NCI-H774 (cell line): Measurements from ENCODE around the gene NCOA7.

ENCODE experiments used
- DNase-seq: peaks from one replicate; lab custom pipeline; 2025; lab: John Stamatoyannopoulos, UW

The NCOA7 gene

DNA sequence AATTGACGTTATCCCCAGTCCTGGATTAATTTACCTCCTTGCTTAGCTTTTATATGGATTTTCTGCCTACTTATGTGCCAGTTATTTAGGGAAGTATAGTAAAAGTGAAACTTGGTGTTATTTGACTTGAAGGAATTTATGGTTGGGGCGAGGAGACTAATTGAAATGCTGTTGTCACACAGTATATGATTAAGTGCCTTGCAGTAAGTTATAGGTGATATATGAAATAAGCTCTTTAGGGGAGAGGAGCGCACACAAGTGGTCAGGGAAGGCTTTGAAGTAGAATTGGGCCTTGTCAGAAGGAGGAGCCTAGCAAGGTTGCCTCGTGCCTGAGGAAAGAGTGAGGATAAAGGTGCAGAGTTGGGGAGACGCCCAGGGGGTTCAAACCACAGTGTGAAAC lies 20.5 kb downstream of the NCOA7 start:
- no peak for DNase-seq

DNA sequence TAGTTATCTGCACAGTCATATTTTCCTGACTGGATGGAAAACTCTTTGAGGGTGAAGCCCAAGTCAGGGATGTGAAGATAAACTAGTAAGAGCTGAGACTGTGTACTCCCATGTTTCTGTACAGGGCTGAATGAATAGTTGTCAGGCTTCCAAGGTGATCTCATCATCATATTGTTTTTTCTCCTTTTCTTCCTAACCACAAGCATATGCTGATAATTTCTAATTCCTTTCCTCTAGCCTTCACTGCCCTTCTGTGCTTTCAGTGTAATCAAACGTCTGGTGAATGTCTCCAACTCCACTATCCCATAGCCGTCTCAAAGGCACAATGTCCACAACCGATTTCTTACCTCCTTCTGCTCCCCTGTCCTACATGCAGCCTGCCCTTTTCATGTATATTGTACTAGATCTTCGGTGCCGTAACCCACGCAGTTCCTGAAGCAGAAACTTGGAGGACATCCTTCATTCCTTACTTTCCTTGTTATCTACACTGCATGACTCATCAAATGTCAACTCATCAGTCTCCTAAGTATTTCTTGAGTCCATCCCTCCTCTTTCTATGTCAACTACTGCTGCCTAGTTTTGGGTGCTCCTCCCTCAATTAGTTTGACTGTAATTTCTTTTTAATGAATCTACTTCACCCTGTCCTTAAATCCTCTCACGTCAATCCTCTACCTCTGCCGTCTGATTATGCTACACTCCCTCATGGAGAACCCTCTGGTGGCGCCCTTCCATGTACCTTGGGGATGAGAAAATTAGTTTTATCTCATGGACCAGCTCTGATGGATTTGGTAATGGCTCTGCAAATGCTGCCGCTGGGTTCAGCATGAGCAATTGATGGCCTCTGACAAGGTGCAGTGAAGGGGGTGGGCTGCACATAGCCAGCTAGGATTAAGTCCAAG lies 21.9 kb downstream of the NCOA7 start:
- DNase-seq = no peak

DNA sequence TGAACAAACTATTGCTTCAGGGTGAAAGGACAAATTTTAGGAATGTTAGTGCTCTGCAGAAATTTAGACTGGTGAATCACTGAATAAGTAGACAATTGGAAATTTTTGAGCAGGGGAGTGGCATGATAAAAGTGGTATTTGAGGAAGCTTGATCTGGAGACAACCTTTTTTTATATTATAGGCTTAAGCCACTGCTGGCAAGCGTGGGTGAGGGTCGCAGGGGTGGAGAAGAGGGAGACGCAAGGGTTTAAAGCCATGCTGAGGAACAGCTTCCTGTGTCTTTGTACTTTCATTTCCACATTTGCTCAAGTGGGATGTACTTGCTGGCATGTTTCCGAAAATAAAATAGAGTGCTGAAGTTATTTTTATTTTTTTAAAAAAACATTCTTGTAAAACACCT lies 23.7 kb downstream of the NCOA7 start:
- no peak for DNase-seq

DNA sequence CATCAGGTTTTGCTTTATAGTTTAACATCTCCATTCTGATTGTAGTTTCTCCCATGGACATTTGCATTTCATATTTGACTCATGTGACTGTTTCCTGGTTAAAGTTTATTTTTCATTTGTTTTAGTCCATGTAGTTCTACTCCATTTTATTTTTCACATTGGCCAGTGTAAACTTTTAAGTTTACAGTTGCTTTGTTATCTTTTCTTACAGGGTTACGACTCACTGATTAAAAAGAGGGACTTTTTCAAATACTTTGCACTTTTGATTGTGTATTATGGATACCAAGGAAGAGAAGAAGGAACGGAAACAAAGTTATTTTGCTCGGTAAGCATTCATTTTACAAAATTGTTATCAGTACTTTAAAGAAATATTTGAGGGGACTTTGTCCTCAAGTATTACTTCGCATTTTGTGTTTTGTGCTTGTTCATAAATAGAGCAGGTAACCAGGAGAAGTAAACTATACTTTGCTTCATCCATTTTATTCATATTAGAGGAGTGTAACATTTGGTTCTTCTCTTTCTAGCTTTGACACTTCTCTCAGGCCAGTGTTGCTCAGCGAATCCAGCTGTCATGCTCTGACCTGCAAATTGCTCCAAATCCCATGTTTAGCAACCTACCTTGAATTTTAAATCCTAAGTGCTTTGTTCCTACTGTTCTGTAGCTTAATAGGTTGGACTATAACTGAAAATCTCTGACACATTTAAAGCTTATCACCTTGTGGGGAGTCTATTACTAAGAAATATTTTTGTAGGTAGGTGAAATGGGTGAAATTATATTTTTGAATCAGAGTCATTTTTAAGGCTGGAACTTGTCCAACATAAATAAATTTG lies 24.5 kb downstream of the NCOA7 start:
- DNase-seq = no peak

DNA sequence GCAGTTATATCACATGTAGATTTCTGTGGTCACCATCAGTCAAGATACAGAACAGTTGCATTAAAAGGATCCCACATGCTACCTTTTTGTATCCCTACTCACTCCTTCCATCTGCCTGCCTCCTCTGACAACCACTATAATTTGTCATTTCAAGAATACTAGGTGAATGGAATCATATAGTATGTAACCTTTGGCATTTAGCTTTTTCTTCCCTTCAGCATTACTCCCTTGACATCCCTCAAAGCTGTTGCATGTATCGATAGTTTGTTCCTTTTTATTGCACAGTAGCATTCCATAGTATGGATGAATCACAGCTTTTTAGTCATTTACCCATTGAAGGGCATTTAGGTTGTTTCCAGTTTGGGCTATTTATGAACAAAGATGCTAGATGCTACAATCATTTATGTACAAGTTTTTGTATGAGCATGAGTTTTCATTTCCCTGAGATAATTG lies 26.1 kb downstream of the NCOA7 start:
- DNase-seq = no peak

- no peak for DNase-seq
Observed at GRCh38 chr6:125818225-125818657, 27.5 kb downstream of the NCOA7 start.

DNA sequence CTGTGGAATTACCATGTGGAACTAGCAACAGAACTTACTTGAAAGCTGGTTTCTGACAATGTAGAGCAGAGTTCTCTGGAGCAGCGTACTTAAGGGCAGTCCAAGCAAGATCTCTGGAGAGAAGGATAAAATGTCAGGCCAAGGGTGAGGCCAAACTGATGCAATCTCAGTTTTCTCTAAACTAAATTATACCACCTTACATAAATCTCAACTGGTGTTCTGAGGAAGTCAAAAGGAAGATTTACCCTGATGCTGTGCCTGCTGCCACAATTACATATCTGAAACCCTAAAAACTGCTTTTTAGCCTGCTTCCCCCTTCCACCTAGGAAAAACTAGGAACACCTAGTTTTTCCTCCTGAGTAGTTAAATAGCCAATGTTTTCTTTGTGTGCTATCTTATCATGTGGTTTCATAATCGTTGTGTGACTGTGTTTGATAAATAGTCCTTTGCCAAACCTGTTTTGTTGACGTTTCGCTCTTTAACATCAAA lies 28.1 kb downstream of the NCOA7 start:
- DNase-seq = no peak

DNA sequence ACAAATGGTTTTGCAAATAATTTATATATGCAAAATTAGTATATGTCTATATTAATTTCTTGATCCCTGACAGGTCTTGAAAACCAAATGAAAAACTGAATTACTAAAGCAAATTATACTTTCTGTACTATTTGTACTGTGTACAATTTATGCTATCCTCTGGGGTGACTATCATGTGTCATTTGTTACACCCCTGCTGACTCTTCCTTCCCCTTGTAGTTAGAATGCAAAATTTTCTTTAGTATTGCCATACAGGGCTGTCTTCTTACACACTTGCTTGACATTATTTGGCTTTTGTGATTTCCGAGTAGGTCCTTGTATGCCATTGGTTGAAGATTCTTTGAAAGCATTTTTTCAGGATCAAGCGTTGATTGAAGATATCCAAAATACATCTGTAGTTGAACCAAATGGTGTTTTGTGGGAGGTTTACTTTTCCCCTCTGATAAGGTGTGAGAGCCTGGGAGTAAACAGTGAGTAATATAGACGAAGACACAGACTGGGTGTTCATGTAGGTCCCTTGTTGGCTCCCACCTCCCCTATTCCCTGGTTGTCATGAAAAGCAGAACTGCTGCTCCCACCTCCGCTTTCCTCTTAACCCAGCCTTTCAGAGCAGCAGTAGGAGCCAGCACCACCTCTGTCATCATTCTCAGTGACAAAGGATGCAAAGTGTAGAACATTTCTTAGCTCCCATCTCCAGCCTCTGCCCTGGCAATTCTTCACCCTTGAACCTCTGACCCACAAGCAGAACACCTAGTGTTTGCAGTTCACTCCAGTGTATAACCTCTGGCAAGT lies 29.0 kb downstream of the NCOA7 start:
- DNase-seq = no peak

GRCh38 chr6:125821825-125822281 lies 31.1 kb downstream of the NCOA7 start:
- DNase-seq = no peak

GRCh38 chr6:125823180-125823579 lies 32.4 kb downstream of the NCOA7 start:
- no peak for DNase-seq

GRCh38 chr6:125824946-125825771 lies 34.4 kb downstream of the NCOA7 start:
- no peak for DNase-seq

DNA sequence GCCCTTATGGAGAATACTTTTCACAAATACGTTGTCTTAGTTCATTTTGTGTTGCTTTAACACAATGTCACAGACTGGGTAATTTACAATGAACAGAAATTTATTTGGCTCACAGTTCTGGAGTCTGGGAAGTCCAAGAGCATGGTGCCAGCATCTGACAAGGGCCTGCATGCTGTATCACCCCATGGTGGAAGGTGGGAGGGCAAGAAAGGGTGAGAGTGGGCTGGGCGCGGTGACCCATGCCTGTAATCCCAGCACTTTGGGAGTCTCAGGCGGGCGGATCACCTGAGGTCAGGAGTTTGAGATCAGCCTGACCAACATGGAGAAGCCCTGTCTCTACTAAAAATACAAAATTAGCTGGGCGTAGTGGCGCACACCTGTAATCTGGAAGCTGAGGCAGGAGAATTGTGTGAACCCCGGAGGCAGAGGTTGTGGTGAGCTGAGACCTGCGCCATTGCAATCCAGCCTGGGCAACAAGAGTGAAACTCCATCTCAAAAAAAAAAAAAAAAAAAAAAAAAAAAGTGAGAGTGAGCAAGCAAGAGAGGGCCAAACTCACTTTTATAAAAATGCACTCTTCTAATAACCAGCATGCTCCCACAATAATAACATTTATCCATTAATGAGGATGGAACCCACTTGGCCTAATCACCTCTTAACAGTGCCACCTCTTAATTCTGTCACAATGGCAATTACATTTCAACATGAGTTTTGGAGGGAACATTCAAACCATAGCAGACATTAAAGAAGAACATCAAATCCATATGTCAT lies 36.1 kb downstream of the NCOA7 start:
- DNase-seq = no peak

GRCh38 chr6:125827788-125828320 lies 37.1 kb downstream of the NCOA7 start:
- no peak for DNase-seq

GRCh38 chr6:125828476-125829039 lies 37.8 kb downstream of the NCOA7 start:
- DNase-seq = no peak

DNA sequence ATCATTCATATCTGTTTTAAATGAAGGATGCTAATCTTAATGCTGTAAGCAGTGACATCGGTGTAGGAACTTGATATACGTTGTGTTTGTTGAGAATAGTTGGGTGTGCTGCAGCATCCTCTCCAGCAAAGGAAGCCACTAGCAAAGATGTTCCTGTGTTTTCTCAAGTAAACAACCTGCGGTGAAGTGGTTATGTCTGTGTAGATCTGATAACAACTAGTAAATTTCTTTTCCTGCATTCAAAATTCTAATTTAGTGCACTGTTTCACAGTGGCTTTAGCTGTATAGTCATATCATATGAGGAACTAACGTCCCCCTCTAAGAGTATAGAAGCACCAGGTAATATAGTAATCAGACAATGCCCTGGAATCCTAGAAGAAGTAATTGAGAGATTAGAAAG lies 38.7 kb downstream of the NCOA7 start:
- no peak for DNase-seq

- DNase-seq = no peak
Observed at GRCh38 chr6:125831659-125832058, 40.9 kb downstream of the NCOA7 start.

GRCh38 chr6:125832391-125833117 lies 41.8 kb downstream of the NCOA7 start:
- DNase-seq = no peak

DNA sequence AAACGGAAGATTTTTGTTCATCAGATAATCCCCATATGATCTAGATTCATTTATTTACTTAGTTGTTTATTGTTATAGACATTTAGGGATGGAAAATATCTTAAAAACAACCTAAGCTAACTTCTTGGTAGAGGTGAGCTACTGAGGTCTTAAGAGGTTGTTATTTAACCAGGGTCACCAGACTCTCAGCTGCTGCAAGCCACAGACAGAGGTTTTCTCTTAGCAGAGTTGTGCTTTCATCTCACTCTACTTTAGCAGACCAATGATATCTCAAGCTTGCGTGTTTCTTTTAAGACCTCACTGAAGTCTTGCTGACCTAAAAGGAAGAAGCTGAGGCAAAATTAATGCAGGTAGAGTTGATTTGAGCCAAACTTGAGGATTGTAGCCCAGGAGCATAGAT lies 43.6 kb downstream of the NCOA7 start:
- DNase-seq = no peak

DNA sequence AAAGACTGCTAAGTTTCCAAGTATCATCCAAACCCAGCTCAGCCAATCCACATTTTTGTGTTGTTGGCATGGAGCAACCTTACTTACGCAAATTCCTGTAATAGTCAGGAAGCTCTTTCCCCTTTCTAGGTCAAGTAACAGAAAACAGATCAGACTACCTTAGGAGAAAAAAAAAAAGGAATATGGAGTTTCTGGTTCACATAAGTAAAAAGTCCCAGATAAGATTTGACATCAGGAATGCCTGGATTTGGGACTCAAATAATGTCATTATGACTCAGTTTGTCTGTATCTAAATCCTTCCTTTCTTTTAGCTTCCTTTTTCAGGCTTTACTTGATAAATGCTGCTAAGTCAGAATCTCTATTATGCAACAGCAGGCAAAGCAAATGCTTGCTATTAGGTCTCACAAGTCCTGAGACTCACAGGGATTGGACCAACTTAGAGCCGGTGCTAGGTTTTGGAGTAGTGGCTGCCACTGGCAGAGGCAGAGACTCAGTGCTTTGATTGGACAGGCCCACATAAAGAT lies 44.5 kb downstream of the NCOA7 start:
- DNase-seq = no peak
